Calu3 (cell line): ENCODE data around the gene PLXNA1. TPM values are rescaled to one million over a fixed set of nuclear protein-coding genes. Genes with fewer than 3 reads are reported as not detected.

ENCODE experiments used
- BruUV-seq: library from RNA; stranded (reverse); fragments of 400-500 nt; replicated peaks from 2 replicates; lab custom pipeline; 2021; lab: Mats Ljungman, UMichigan
- CTCF ChIA-PET: fragments of 300-600 bp; sonication (Branson Sonifier 250); formaldehyde crosslinking; loops from one replicate; lab custom pipeline; 2022; ENCODE audit warnings: antibody characterized with exemption; lab: Charles Lee
- DNase-seq: peaks from one replicate; pipeline ENCODE4 v3.0.0; 2022
- H3K27ac Mint-ChIP-seq: one replicate; pipeline ENCODE4 v1.8.0; 2022; ENCODE audit warnings: mixed read lengths; ENCODE audit not compliant: unreplicated experiment
- H3K27me3 Mint-ChIP-seq: one replicate; pipeline ENCODE4 v1.8.0; 2022; ENCODE audit warnings: mixed read lengths; ENCODE audit not compliant: unreplicated experiment
- H3K36me3 Mint-ChIP-seq: one replicate; pipeline ENCODE4 v1.8.0; 2022; ENCODE audit warnings: mild to moderate bottlenecking, moderate library complexity, mixed read lengths; ENCODE audit not compliant: insufficient read depth, unreplicated experiment
- H3K4me1 Mint-ChIP-seq: one replicate; pipeline ENCODE4 v1.8.0; 2022; ENCODE audit warnings: mild to moderate bottlenecking, low read depth, mixed read lengths; ENCODE audit not compliant: unreplicated experiment
- H3K4me3 Mint-ChIP-seq: one replicate; pipeline ENCODE4 v1.8.0; 2022; ENCODE audit warnings: mild to moderate bottlenecking, low read depth, moderate library complexity, mixed read lengths; ENCODE audit not compliant: unreplicated experiment
- H3K9me3 Mint-ChIP-seq: one replicate; pipeline ENCODE4 v1.8.0; 2022; ENCODE audit warnings: low read depth, mixed read lengths; ENCODE audit not compliant: unreplicated experiment
- intact Hi-C: fragments of 100-400 bp; cut with micrococcal nuclease; formaldehyde crosslinking; loops from one replicate; pipeline ENCODE4 v1.10.0; 2022; ENCODE audit not compliant: unreplicated experiment
- total RNA-seq: library from RNA; stranded (reverse); gene quantifications from 2 replicates; pipeline ENCODE4 v1.2.3, GENCODE V29; 2022
- TF ChIP-seq, protein P1 (sequence below): fragments of 200-600 bp; IDR thresholded peaks from one replicate; pipeline ENCODE4 v1.8.0; 2022; ENCODE audit warnings: antibody characterized with exemption; ENCODE audit not compliant: unreplicated experiment

PLXNA1 gene
- total RNA-seq, 1 experiment from 2014 or later, result 84.3 TPM

DNA sequence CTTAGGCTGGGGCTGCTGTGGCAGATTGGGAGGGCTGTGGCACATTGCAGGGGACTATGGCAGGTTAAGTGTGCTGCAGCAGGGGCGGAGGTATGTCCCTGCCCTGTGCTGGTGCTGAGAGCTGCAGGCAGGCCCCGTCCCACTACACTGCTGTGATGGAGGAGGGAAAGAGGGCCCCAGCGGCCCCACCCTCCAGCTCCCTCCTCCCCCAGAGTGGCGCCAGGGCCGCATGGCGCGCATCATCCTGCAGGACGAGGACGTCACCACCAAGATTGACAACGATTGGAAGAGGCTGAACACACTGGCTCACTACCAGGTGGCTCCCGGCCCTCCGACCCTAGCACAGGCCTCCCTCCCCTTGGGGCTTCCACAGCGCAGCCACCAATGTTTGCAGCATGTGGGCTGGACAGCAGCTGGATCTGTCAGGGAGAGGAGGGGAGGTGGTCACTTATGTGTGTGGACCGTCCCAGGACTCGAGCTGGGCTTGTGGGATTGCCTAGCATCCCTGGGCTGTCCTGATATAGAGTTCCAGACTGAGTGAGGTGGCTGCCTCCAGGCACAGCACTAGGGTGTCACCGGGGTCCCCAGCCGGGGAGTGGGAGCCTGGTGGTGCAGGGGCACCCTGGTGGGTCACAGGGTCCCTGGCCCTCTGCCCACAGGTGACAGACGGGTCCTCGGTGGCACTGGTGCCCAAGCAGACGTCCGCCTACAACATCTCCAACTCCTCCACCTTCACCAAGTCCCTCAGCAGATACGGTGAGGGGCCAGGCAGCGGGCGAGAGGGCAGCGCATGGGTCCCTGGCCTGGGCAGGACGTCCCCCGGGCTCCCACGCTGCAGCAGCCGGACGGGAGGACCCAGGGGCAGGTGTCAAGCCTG lies 46.1 kb downstream of the PLXNA1 start:
- Mint-ChIP-seq H3K4me3 (no peak overlapping the region), H3K27me3 (no peaks in the 10 kb centered on the region), H3K4me1 (no peaks in the 10 kb centered on the region), H3K9me3 (no peaks in the 10 kb centered on the region), H3K36me3 (peaks cover 58% of the 10 kb centered on the region), H3K27ac (no peak overlapping the region)
- DNase-seq, result no peak
- intact Hi-C loops, result no loop called here
- CTCF ChIA-PET, result no interaction called here
- no TSS peak for BruUV-seq
- TF ChIP-seq, protein P1, sequence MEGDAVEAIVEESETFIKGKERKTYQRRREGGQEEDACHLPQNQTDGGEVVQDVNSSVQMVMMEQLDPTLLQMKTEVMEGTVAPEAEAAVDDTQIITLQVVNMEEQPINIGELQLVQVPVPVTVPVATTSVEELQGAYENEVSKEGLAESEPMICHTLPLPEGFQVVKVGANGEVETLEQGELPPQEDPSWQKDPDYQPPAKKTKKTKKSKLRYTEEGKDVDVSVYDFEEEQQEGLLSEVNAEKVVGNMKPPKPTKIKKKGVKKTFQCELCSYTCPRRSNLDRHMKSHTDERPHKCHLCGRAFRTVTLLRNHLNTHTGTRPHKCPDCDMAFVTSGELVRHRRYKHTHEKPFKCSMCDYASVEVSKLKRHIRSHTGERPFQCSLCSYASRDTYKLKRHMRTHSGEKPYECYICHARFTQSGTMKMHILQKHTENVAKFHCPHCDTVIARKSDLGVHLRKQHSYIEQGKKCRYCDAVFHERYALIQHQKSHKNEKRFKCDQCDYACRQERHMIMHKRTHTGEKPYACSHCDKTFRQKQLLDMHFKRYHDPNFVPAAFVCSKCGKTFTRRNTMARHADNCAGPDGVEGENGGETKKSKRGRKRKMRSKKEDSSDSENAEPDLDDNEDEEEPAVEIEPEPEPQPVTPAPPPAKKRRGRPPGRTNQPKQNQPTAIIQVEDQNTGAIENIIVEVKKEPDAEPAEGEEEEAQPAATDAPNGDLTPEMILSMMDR, result no peak

DNA sequence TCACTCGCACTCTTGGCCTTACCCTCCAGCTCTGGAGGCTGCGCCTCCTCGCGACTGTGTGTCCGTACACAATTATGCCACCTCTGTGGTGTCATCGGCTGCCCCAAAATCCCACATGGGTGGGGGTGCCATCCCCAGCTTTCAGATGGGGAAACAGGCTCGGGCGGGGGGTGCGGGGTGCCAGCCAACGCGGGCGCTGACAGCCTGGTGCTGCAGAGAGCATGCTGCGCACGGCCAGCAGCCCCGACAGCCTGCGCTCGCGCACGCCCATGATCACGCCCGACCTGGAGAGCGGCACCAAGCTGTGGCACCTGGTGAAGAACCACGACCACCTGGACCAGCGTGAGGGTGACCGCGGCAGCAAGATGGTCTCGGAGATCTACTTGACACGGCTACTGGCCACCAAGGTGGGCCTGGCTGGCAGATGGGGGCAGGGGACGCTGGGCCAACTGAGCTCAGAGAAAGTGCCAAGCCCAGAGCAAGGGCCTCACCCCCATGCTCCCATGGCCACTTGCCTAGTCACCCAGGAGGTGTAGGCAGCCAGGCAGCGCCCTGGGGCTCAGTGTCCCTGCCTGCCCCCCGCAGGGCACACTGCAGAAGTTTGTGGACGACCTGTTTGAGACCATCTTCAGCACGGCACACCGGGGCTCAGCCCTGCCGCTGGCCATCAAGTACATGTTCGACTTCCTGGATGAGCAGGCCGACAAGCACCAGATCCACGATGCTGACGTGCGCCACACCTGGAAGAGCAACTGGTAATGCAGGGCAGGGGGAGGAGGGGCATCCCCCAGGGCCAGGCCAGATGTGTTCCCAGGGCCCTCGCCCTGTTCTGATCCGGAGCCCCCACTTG lies 47.0 kb downstream of the PLXNA1 start:
- intact Hi-C loops, result no loop called here

DNA sequence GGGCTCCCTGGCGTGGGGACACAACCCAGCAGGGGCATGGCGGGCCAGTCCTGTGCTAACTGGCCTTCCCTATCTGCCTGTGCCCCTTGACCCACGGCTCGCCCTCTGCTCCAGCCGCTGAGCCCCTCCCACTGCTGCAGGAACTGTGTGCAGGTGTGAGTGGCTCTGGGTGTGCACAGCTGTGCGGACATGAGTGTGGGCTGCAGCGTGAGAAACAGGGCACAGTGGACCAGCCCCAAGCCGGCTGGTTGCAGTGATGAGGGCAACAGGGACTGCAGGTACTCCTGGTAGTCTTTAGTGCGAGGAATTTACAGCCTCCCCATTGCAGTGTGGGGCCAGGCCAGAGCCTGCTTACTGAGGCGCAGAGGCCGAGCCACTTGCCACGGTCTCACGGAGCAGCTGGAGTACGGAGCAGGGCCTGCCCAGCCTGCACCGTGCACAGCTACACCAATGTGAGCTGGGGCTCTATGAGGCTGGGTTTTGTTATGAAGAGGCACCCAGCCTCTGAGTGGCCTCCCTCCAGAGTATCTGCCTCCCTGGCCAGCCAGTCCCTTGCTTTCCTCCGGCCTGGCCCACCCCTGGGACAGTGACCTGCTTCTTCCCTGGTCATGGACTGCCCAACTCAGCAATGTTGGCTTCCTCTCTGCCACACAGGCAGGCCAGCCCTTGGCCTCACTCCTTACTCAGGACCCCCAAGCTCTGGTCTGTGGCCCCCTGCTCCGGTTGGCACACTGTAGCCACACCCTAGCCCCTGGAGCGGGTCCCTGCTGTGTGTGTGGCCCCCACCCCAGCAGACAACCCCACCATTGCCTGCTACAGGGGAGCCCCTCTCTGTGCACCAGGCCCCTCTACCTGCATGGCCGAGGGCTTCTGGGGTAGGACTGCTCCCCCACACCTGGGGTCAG lies 47.8 kb downstream of the PLXNA1 start:
- H3K27me3 Mint-ChIP-seq, result no peaks in the 10 kb centered on the region
- CTCF ChIA-PET, result no interaction called here
- no peak overlapping the region for H3K4me3 Mint-ChIP-seq
- H3K36me3 Mint-ChIP-seq, result peaks cover 64% of the 10 kb centered on the region
- H3K4me1 Mint-ChIP-seq, result peaks cover 13% of the 10 kb centered on the region
- H3K9me3 Mint-ChIP-seq, result no peaks in the 10 kb centered on the region
- no peak for DNase-seq
- TF ChIP-seq, protein P1, result no peak
- H3K27ac Mint-ChIP-seq, result no peak overlapping the region
- BruUV-seq, result no TSS peak
- intact Hi-C loops, result no loop called here

More for the DNA sequence above, 47.0 kb downstream of the PLXNA1 start:
- H3K27ac Mint-ChIP-seq, result no peak overlapping the region
- peaks cover 4% of the 10 kb centered on the region for H3K4me1 Mint-ChIP-seq
- BruUV-seq, result no TSS peak
- CTCF ChIA-PET, result no interaction called here
- no peak overlapping the region for H3K4me3 Mint-ChIP-seq
- no peak for DNase-seq
- H3K9me3 Mint-ChIP-seq, result no peaks in the 10 kb centered on the region
- no peaks in the 10 kb centered on the region for H3K27me3 Mint-ChIP-seq
- TF ChIP-seq, protein P1, result no peak
- peaks cover 63% of the 10 kb centered on the region for H3K36me3 Mint-ChIP-seq

DNA sequence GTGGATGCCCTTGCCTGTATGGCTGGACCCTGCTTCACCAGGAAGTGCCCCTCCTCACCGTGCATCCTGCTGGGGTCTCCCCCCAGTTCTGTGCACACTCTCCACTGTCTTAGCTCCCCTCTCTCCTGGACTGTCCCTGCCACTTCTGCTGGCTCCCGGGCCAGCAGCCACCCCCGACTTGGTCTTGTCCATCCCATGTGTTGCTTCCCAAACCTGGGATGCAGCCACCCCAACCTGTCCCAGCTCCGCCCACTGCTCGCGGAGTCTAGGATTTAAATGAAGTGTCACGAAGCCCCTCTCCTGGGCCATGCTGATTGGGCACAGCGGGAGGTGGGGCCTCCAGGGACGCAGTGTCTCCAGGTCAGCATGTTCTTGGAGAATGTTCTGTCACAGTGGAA lies 48.5 kb downstream of the PLXNA1 start:
- no peak overlapping the region for H3K4me3 Mint-ChIP-seq
- no peak for DNase-seq
- H3K36me3 Mint-ChIP-seq, result peaks cover 61% of the 10 kb centered on the region
- no peaks in the 10 kb centered on the region for H3K27me3 Mint-ChIP-seq
- H3K4me1 Mint-ChIP-seq, result peaks cover 19% of the 10 kb centered on the region
- no peak overlapping the region for H3K27ac Mint-ChIP-seq
- H3K9me3 Mint-ChIP-seq, result no peaks in the 10 kb centered on the region
- intact Hi-C loops, result no loop called here
- CTCF ChIA-PET, result no interaction called here
- TF ChIP-seq, protein P1, result no peak
- BruUV-seq, result no TSS peak
